Measurements from ENCODE around the gene NTRK3.

NTRK3 gene

GRCh38 chr15:88048755-88049154 is 207.8 kb downstream of the NTRK3 start:
- H3K27me3 ChIP-seq (ENCODE audit: insufficient read depth, low read length, poor library complexity, severe bottlenecking) = no peaks in the 10 kb centered on the region
- no peak overlapping the region for H3K9ac ChIP-seq (ENCODE audit: low read depth, low read length, poor library complexity, severe bottlenecking)
- no peak for TF ChIP-seq CTCF (conservative IDR thresholded peaks at IDR 0.05; ENCODE audit: low read length)
- no peak for TF ChIP-seq EZH2phosphoT487 (IDR thresholded peaks at IDR 0.05; ENCODE audit: borderline replicate concordance)
- H3K9me3 ChIP-seq (ENCODE audit: insufficient read depth, low read depth, low read length) = no peaks in the 10 kb centered on the region
- H3K79me2 ChIP-seq (ENCODE audit: insufficient read depth, low read length) = no peaks in the 10 kb centered on the region
- no peaks in the 10 kb centered on the region for H4K20me1 ChIP-seq (ENCODE audit: insufficient read depth, low read length, poor library complexity, severe bottlenecking)
- H2AFZ ChIP-seq (ENCODE audit: low read length) = no peak overlapping the region
- no peaks in the 10 kb centered on the region for H3F3A ChIP-seq (ENCODE audit: low read depth)
- H3K4me1 ChIP-seq (ENCODE audit: insufficient read depth, low read length, poor library complexity, severe bottlenecking) = no peaks in the 10 kb centered on the region
- no peak overlapping the region for H3K4me2 ChIP-seq (ENCODE audit: low read depth, low read length, poor library complexity, severe bottlenecking)
- H3K9me2 ChIP-seq (replicated peaks; ENCODE audit: low read depth, low read length) = no peaks in the 10 kb centered on the region
- no peak overlapping the region for H3K4me3 ChIP-seq (ENCODE audit: low read length, poor library complexity, severe bottlenecking)
- no peaks in the 10 kb centered on the region for H3K36me3 ChIP-seq (ENCODE audit: insufficient read depth, low read length)

- Histone ChIP-seq H3K9me3 (ENCODE audit: insufficient read depth, low read depth, low read length) (no peaks in the 10 kb centered on the region), H3K9ac (ENCODE audit: low read depth, low read length, poor library complexity, severe bottlenecking) (no peak overlapping the region), H3F3A (ENCODE audit: low read depth) (no peaks in the 10 kb centered on the region), H3K4me1 (ENCODE audit: insufficient read depth, low read length, poor library complexity, severe bottlenecking) (no peaks in the 10 kb centered on the region), H2AFZ (ENCODE audit: low read length) (no peak overlapping the region), H3K36me3 (ENCODE audit: insufficient read depth, low read length) (no peaks in the 10 kb centered on the region), H4K20me1 (ENCODE audit: insufficient read depth, low read length, poor library complexity, severe bottlenecking) (no peaks in the 10 kb centered on the region), H3K79me2 (ENCODE audit: insufficient read depth, low read length) (no peaks in the 10 kb centered on the region), H3K4me3 (ENCODE audit: low read length, poor library complexity, severe bottlenecking) (no peak overlapping the region), H3K4me2 (ENCODE audit: low read depth, low read length, poor library complexity, severe bottlenecking) (no peak overlapping the region), H3K9me2 (replicated peaks; ENCODE audit: low read depth, low read length) (no peaks in the 10 kb centered on the region), H3K27me3 (ENCODE audit: insufficient read depth, low read length, poor library complexity, severe bottlenecking) (no peaks in the 10 kb centered on the region)
- TF ChIP-seq EZH2phosphoT487 (IDR thresholded peaks at IDR 0.05; ENCODE audit: borderline replicate concordance) (no peak), CTCF (conservative IDR thresholded peaks at IDR 0.05; ENCODE audit: low read length) (no peak)
These were observed 208.3 kb downstream of the NTRK3 start for GRCh38 chr15:88048237-88048636.

- Histone ChIP-seq H3K79me2 (ENCODE audit: insufficient read depth, low read length) (no peaks in the 10 kb centered on the region), H3K9me3 (ENCODE audit: insufficient read depth, low read depth, low read length) (no peaks in the 10 kb centered on the region), H3K9me2 (replicated peaks; ENCODE audit: low read depth, low read length) (no peaks in the 10 kb centered on the region), H3K4me3 (ENCODE audit: low read length, poor library complexity, severe bottlenecking) (no peak overlapping the region), H3K4me2 (ENCODE audit: low read depth, low read length, poor library complexity, severe bottlenecking) (no peak overlapping the region), H3K36me3 (ENCODE audit: insufficient read depth, low read length) (no peaks in the 10 kb centered on the region), H3K27me3 (ENCODE audit: insufficient read depth, low read length, poor library complexity, severe bottlenecking) (no peaks in the 10 kb centered on the region), H2AFZ (ENCODE audit: low read length) (no peak overlapping the region), H3K4me1 (ENCODE audit: insufficient read depth, low read length, poor library complexity, severe bottlenecking) (no peaks in the 10 kb centered on the region), H3K9ac (ENCODE audit: low read depth, low read length, poor library complexity, severe bottlenecking) (no peak overlapping the region), H3F3A (ENCODE audit: low read depth) (no peaks in the 10 kb centered on the region), H4K20me1 (ENCODE audit: insufficient read depth, low read length, poor library complexity, severe bottlenecking) (no peaks in the 10 kb centered on the region)
- TF ChIP-seq CTCF (conservative IDR thresholded peaks at IDR 0.05; ENCODE audit: low read length) (no peak), EZH2phosphoT487 (IDR thresholded peaks at IDR 0.05; ENCODE audit: borderline replicate concordance) (no peak)
These were observed 209.9 kb downstream of the NTRK3 start for GRCh38 chr15:88046576-88047129.

Data from Loucy (cell line).